ENCODE data around the gene MBD3L5.

DNA sequence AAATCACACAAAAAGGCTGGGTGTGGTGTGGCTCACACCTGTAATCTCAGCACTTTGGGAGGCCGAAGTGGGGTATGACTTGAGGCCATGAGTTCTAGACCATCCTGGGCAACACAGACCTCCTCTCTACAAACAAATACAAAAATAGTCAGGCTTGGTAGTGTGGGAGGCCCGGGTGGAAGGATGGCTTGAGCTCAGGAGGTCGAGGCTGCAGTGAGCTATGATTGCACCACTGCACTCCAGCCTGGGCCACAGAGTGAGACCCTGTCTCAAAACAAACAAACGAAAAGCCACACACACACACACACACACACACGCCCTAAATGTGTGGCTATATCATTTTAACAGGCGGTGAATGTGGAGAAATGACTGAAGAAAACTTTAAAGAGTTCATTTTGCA lies 38.2 kb downstream of the MBD3L5 start:
- TF ChIP-seq, protein P1, sequence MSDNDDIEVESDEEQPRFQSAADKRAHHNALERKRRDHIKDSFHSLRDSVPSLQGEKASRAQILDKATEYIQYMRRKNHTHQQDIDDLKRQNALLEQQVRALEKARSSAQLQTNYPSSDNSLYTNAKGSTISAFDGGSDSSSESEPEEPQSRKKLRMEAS (IDR thresholded peaks at IDR 0.05), result no peak
- TF ChIP-seq, protein P2, sequence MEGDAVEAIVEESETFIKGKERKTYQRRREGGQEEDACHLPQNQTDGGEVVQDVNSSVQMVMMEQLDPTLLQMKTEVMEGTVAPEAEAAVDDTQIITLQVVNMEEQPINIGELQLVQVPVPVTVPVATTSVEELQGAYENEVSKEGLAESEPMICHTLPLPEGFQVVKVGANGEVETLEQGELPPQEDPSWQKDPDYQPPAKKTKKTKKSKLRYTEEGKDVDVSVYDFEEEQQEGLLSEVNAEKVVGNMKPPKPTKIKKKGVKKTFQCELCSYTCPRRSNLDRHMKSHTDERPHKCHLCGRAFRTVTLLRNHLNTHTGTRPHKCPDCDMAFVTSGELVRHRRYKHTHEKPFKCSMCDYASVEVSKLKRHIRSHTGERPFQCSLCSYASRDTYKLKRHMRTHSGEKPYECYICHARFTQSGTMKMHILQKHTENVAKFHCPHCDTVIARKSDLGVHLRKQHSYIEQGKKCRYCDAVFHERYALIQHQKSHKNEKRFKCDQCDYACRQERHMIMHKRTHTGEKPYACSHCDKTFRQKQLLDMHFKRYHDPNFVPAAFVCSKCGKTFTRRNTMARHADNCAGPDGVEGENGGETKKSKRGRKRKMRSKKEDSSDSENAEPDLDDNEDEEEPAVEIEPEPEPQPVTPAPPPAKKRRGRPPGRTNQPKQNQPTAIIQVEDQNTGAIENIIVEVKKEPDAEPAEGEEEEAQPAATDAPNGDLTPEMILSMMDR (IDR thresholded peaks at IDR 0.05; ENCODE audit: low read depth, low read length, missing input control), result no peak
- TF ChIP-seq JUND (IDR thresholded peaks at IDR 0.05), result no peak
- TF ChIP-seq FOXA2 (IDR thresholded peaks at IDR 0.05), result no peak
- TF ChIP-seq RXRA (IDR thresholded peaks at IDR 0.05), result no peak
- TF ChIP-seq YY1 (IDR thresholded peaks at IDR 0.05), result no peak
- TF ChIP-seq RAD21 (IDR thresholded peaks at IDR 0.05), result no peak
- TF ChIP-seq, protein P3, sequence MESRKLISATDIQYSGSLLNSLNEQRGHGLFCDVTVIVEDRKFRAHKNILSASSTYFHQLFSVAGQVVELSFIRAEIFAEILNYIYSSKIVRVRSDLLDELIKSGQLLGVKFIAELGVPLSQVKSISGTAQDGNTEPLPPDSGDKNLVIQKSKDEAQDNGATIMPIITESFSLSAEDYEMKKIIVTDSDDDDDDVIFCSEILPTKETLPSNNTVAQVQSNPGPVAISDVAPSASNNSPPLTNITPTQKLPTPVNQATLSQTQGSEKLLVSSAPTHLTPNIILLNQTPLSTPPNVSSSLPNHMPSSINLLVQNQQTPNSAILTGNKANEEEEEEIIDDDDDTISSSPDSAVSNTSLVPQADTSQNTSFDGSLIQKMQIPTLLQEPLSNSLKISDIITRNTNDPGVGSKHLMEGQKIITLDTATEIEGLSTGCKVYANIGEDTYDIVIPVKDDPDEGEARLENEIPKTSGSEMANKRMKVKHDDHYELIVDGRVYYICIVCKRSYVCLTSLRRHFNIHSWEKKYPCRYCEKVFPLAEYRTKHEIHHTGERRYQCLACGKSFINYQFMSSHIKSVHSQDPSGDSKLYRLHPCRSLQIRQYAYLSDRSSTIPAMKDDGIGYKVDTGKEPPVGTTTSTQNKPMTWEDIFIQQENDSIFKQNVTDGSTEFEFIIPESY (IDR thresholded peaks at IDR 0.05), result no peak
- TF ChIP-seq EGR1 (IDR thresholded peaks at IDR 0.05; ENCODE audit: low read depth in 2 of 2), result no peak
- TF ChIP-seq, protein P4, sequence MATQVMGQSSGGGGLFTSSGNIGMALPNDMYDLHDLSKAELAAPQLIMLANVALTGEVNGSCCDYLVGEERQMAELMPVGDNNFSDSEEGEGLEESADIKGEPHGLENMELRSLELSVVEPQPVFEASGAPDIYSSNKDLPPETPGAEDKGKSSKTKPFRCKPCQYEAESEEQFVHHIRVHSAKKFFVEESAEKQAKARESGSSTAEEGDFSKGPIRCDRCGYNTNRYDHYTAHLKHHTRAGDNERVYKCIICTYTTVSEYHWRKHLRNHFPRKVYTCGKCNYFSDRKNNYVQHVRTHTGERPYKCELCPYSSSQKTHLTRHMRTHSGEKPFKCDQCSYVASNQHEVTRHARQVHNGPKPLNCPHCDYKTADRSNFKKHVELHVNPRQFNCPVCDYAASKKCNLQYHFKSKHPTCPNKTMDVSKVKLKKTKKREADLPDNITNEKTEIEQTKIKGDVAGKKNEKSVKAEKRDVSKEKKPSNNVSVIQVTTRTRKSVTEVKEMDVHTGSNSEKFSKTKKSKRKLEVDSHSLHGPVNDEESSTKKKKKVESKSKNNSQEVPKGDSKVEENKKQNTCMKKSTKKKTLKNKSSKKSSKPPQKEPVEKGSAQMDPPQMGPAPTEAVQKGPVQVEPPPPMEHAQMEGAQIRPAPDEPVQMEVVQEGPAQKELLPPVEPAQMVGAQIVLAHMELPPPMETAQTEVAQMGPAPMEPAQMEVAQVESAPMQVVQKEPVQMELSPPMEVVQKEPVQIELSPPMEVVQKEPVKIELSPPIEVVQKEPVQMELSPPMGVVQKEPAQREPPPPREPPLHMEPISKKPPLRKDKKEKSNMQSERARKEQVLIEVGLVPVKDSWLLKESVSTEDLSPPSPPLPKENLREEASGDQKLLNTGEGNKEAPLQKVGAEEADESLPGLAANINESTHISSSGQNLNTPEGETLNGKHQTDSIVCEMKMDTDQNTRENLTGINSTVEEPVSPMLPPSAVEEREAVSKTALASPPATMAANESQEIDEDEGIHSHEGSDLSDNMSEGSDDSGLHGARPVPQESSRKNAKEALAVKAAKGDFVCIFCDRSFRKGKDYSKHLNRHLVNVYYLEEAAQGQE (IDR thresholded peaks at IDR 0.05), result no peak
- no peak for TF ChIP-seq TAF1 (conservative IDR thresholded peaks at IDR 0.05)
- no peak for TF ChIP-seq GABPA (IDR thresholded peaks at IDR 0.05 in 1 of 2, conservative IDR thresholded peaks at IDR 0.05 in 1 of 2)
